ENCODE measurements around the gene NPM1. TPM values are rescaled to one million over a fixed set of nuclear protein-coding genes. Genes with fewer than 3 reads are reported as not detected.

NPM1 gene
- total and polyA plus RNA-seq, 8 donors, result 289 to 3,788 (median 712) TPM

- H3K4me1 ChIP-seq, result no peaks in the 10 kb centered on the region
- 86 to 97% (median 92%) methylated on average over 3 to 4 of the region's 4 CpGs for WGBS, 5 donors
- no peaks in the 10 kb centered on the region for H3K27me3 ChIP-seq
- TF ChIP-seq POLR2A (IDR thresholded peaks at IDR 0.05), result no peak
- TF ChIP-seq EP300 (IDR thresholded peaks at IDR 0.05), result no peak
- no peak for TF ChIP-seq CTCF (IDR thresholded peaks at IDR 0.05)
- TF ChIP-seq POLR2AphosphoS5 (IDR thresholded peaks at IDR 0.05), result no peak
- intact Hi-C loops (cut with DNase I; ENCODE audit: low total_unique reads), result loop anchor here (10.0 kb wide), 1 partner anchor 475 kb away; no protein-coding TSS in a partner anchor
- no peak overlapping the region for H3K27ac ChIP-seq
- DNase-seq, result no peak
- H3K36me3 ChIP-seq, result no peaks in the 10 kb centered on the region
- no peak overlapping the region for H3K4me3 ChIP-seq
- no peaks in the 10 kb centered on the region for H3K9me3 ChIP-seq
Observed at GRCh38 chr5:171429543-171429910, 41.9 kb downstream of the NPM1 start.

- WGBS, 5 donors, result 86 to 93% (median 90%) methylated on average over 7 of the region's 7 CpGs
- H3K27ac ChIP-seq, result no peak overlapping the region
- intact Hi-C loops (cut with DNase I; ENCODE audit: low total_unique reads), result no loop called here
- H3K4me3 ChIP-seq, result no peak overlapping the region
- H3K36me3 ChIP-seq, result no peaks in the 10 kb centered on the region
- H3K27me3 ChIP-seq, result no peaks in the 10 kb centered on the region
- DNase-seq, result no peak
- TF ChIP-seq CTCF (IDR thresholded peaks at IDR 0.05) (no peak), POLR2A (IDR thresholded peaks at IDR 0.05) (no peak), EP300 (IDR thresholded peaks at IDR 0.05) (no peak), POLR2AphosphoS5 (IDR thresholded peaks at IDR 0.05) (no peak)
- peaks cover 0 to under 1% (median 0%) of the 10 kb centered on the region in 4 donors for H3K4me1 ChIP-seq
- no peaks in the 10 kb centered on the region for H3K9me3 ChIP-seq
Observed at GRCh38 chr5:171431251-171431777, 43.7 kb downstream of the NPM1 start.

- no peak for DNase-seq
- no peak for TF ChIP-seq POLR2AphosphoS5 (IDR thresholded peaks at IDR 0.05)
- TF ChIP-seq EP300 (IDR thresholded peaks at IDR 0.05), result no peak
- TF ChIP-seq CTCF (IDR thresholded peaks at IDR 0.05), result no peak
- no peak for TF ChIP-seq POLR2A (IDR thresholded peaks at IDR 0.05)
- 81 to 87% (median 83%) methylated on average over 7 to 8 of the region's 8 CpGs for WGBS, 5 donors
- intact Hi-C loops (cut with DNase I; ENCODE audit: low total_unique reads), result no loop called here
- no peaks in the 10 kb centered on the region for H3K36me3 ChIP-seq
- no peaks in the 10 kb centered on the region for H3K27me3 ChIP-seq
- H3K27ac ChIP-seq, result no peak overlapping the region
- H3K4me1 ChIP-seq, result peaks cover 3 to 8% (median 7%) of the 10 kb centered on the region in 4 donors
- H3K9me3 ChIP-seq, result no peaks in the 10 kb centered on the region
- H3K4me3 ChIP-seq, result no peak overlapping the region
Observed at GRCh38 chr5:171432076-171432475, 44.4 kb downstream of the NPM1 start.

- no peak overlapping the region for H3K27ac ChIP-seq
- DNase-seq, result no peak
- H3K4me1 ChIP-seq, result peaks cover 10 to 15% (median 13%) of the 10 kb centered on the region in 4 donors
- TF ChIP-seq POLR2AphosphoS5 (IDR thresholded peaks at IDR 0.05) (no peak), CTCF (IDR thresholded peaks at IDR 0.05) (no peak), EP300 (IDR thresholded peaks at IDR 0.05) (no peak), POLR2A (IDR thresholded peaks at IDR 0.05) (no peak)
- H3K36me3 ChIP-seq, result no peaks in the 10 kb centered on the region
- no peaks in the 10 kb centered on the region for H3K27me3 ChIP-seq
- H3K9me3 ChIP-seq, result no peaks in the 10 kb centered on the region
- H3K4me3 ChIP-seq, result no peak overlapping the region
- intact Hi-C loops (cut with DNase I; ENCODE audit: low total_unique reads), result no loop called here
- 82 to 88% (median 85%) methylated on average over 15 to 16 of the region's 16 CpGs for WGBS, 5 donors
Observed at GRCh38 chr5:171432583-171433351, 45.1 kb downstream of the NPM1 start.
